ENCODE measurements around the gene EXD3. TPM values are rescaled to one million over a fixed set of nuclear protein-coding genes. Genes with fewer than 3 reads are reported as not detected.

Gene EXD3
- total and polyA plus RNA-seq, 8 donors: 12.9 to 105 (median 24.0) TPM

DNA sequence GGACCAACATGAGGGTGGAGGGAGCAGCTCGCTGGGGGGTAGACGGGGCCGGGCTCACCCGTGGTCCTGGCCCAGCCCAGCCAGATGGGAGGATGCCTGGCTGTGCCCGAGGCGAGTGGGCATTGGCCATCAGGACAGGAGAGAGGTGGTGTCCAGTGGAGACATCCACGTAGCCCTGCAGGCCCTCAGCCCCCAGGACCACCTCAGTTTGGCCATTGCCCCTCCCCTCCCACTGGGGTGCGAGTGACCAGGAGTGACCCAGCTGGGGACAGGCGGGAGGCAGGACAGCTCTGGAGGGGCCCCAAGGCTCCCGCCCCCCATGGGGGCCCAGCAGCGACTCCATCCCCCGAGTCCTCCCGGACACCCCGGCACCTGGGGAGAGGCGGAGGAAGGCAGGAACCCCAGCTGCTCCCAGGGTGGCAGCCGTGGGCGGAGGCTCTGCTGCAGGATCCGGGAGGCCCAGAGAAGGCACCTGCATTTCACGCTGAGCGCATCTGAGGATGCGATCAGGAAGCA lies 8.5 kb upstream of the EXD3 start:
- 74 to 89% (median 85%) methylated on average over 6 to 21 of the region's 21 CpGs for WGBS, 5 donors
- Histone ChIP-seq H3K4me3 (no peak overlapping the region), H3K36me3 (peaks cover 0 to 3% (median 0%) of the 10 kb centered on the region in 4 donors), H3K9me3 (no peaks in the 10 kb centered on the region), H3K4me1 (peaks cover 22 to 48% (median 40%) of the 10 kb centered on the region in 4 donors), H3K27me3 (peaks cover 0 to 9% (median 0%) of the 10 kb centered on the region in 3 donors), H3K27ac (no peak overlapping the region)
- intact Hi-C loops (cut with DNase I; ENCODE audit: low total_unique reads): no loop called here
- TF ChIP-seq POLR2AphosphoS5 (IDR thresholded peaks at IDR 0.05) (no peak), CTCF (IDR thresholded peaks at IDR 0.05) (no peak), EP300 (IDR thresholded peaks at IDR 0.05) (no peak), POLR2A (IDR thresholded peaks at IDR 0.05) (no peak)
- DNase-seq: no peak

DNA sequence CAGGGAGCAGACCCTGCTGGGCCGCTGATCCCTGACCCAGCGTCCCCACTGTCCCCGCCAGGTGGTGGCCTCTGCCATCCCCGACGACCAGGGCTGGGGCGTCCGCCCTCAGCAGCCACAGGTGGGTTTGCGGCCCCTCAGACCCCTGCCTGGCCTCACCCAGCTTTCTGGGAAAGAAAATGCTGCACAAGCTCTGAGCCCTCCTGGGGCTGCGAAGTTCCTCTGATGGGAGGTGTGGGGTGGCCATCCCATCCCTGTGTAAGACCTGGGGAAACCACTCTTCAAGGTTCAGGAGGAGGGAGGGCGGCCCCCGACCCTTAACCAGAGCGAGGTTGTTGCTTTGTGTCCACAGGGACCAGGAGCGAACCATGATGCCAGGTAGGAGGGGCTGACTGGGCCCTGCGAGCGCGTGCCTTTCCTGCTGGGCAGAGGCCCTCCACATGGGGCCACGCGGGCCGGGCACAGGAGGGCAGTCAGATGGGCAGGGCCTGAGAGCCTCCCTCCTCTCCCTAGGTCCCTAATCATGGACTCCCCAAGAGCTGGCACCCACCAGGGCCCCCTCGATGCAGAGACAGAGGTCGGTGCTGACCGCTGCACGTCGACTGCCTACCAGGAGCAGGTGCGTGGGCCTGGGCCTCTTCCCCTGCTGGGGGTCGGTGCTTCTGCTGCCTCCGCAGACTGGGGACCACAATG lies 7.9 kb upstream of the EXD3 start:
- WGBS, 5 donors: 65 to 83% (median 77%) methylated on average over 21 to 27 of the region's 27 CpGs
- Histone ChIP-seq H3K9me3 (no peaks in the 10 kb centered on the region), H3K4me1 (peaks cover 16 to 43% (median 34%) of the 10 kb centered on the region in 4 donors), H3K4me3 (peak overlapping the region in 1 of 4 donors; percentile 11), H3K27me3 (peaks cover 0 to 5% (median 0%) of the 10 kb centered on the region in 3 donors), H3K36me3 (peaks cover 0 to 3% (median 0%) of the 10 kb centered on the region in 4 donors), H3K27ac (no peak overlapping the region)
- TF ChIP-seq EP300 (IDR thresholded peaks at IDR 0.05): no peak
- no peak for TF ChIP-seq POLR2AphosphoS5 (IDR thresholded peaks at IDR 0.05)
- DNase-seq: no peak
- intact Hi-C loops (cut with DNase I; ENCODE audit: low total_unique reads): no loop called here

DNA sequence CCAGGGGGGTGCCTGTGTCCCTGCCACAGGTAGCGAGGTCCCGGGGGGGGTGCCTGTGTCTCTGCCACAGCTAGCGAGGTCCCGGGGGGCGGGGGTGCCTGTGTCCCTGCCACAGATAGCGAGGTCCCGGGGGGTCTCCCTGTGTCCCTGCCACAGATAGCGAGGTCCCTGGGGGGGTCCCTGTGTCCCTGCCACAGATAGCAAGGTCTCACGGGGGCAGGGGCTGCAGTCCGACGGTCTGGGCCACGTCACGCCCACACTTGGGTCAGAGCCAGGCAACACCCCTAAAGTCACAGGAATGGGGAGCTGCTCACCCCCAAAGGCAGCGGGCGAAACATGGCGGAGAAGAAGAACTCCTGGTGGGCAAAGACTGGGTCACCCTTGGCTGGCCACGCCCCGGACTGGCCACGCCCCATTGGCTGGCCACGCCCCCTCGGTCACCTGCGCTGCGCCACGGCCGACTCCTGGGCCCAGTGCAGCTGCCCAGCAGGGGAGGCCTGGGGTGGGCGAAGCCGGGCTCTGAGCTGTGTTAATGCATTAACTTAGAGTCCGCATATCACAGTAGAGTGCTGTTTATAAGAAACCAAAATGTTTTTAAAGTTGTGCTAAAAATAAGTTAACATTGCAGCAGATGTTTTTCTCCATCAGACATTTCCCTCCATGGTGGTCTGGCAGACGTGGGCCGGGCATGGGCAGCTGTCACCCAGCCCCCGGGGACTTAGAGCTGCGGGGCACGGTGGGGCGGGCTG lies 7.2 kb upstream of the EXD3 start:
- H3K27ac ChIP-seq: no peak overlapping the region
- TF ChIP-seq EP300 (IDR thresholded peaks at IDR 0.05) (no peak), CTCF (IDR thresholded peaks at IDR 0.05) (no peak), POLR2AphosphoS5 (IDR thresholded peaks at IDR 0.05) (no peak), POLR2A (IDR thresholded peaks at IDR 0.05) (no peak)
- 41 to 61% (median 56%) methylated on average over 18 to 34 of the region's 34 CpGs for WGBS, 5 donors
- peak in 1 of 2 donors; percentile 75 for DNase-seq
- no peaks in the 10 kb centered on the region for H3K27me3 ChIP-seq
- peak overlapping the region in 1 of 4 donors; percentile 11 for H3K4me3 ChIP-seq
- no peaks in the 10 kb centered on the region for H3K9me3 ChIP-seq
- intact Hi-C loops (cut with DNase I; ENCODE audit: low total_unique reads): no loop called here
- peaks cover 9 to 43% (median 33%) of the 10 kb centered on the region in 4 donors for H3K4me1 ChIP-seq
- H3K36me3 ChIP-seq: peaks cover 0 to 3% (median 0%) of the 10 kb centered on the region in 4 donors

- 44 to 77% (median 69%) methylated on average over 13 to 14 of the region's 14 CpGs for WGBS, 5 donors
- Histone ChIP-seq H3K27me3 (no peaks in the 10 kb centered on the region), H3K4me1 (peaks cover 7 to 41% (median 35%) of the 10 kb centered on the region in 4 donors), H3K36me3 (peaks cover 0 to 3% (median 0%) of the 10 kb centered on the region in 4 donors), H3K9me3 (no peaks in the 10 kb centered on the region), H3K27ac (no peak overlapping the region), H3K4me3 (peak overlapping the region in 1 of 4 donors; percentile 3)
- DNase-seq: no peak
- no peak for TF ChIP-seq POLR2AphosphoS5 (IDR thresholded peaks at IDR 0.05)
- TF ChIP-seq EP300 (IDR thresholded peaks at IDR 0.05): no peak
- no peak for TF ChIP-seq CTCF (IDR thresholded peaks at IDR 0.05)
- no peak for TF ChIP-seq POLR2A (IDR thresholded peaks at IDR 0.05)
- intact Hi-C loops (cut with DNase I; ENCODE audit: low total_unique reads): no loop called here
Measured at GRCh38 chr9:137429546-137429890, 6.6 kb upstream of the EXD3 start.

All from stomach (tissue), 9 donors.